Inferior parietal cortex (tissue), 1 donor: ENCODE data around the gene ABCC4.
"Not testable (repeated sequence)": the region's sequence is repeated elsewhere in the genome, so short reads cannot be mapped to it uniquely, and the experiment has no call there.

Experiments used
- DNase-seq: peaks from one replicate; pipeline ENCODE4 v3.0.0-alpha.2; 2016; ENCODE audit errors: extremely low spot score

ABCC4 gene

GRCh38 chr13:95198606-95199005, 102.6 kb downstream of the ABCC4 start:
- not testable (repeated sequence) for DNase-seq

DNA sequence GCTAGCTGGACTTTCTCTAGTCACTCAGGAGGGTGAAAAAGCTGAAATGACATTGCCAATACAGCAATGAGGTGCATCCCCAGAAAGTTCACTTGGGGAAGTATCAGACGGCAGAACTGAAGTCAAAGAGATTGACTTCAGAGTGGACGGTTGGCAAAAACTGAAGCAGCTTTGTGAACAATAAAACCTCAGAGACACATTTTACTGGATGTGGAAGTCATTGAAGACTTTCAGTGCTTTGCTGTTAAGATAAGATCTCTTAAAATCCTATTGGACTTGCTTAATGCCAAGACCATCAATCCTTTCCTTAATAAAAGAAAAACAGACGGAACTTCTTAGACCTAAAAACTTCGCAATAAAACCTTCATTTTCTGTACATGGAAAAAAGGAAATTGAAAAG, 103.7 kb downstream of the ABCC4 start:
- DNase-seq, result no peak

- no peak for DNase-seq
Observed at GRCh38 chr13:95195146-95195545, 106.1 kb downstream of the ABCC4 start.

- DNase-seq, result no peak
Observed at GRCh38 chr13:95193509-95194230, 107.6 kb downstream of the ABCC4 start.

DNA sequence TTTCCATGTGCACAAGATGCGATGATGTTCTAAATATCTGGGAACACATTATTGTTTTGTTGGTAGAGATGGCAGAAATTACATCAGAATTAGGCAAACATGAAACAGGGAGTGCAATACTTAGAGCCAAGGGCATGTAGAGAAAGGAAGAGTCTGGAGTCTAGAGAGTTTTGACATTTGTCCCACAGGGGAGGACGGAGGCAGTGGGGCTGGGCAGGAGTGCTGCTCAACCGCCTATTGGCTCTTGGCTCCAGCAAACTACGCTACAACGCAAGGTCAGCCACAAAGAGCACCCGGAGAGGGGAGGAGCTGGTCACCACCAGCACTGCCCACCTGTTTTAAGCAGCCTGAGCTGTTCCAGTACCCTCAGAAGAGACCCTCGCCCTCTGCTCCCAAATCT, 108.3 kb downstream of the ABCC4 start:
- no peak for DNase-seq

GRCh38 chr13:95192564-95192945, 108.7 kb downstream of the ABCC4 start:
- not testable (repeated sequence) for DNase-seq

- DNase-seq, result peak; percentile 70
Observed at GRCh38 chr13:95191821-95192563, 109.3 kb downstream of the ABCC4 start.

- no peak for DNase-seq
Observed at GRCh38 chr13:95188128-95188527, 113.1 kb downstream of the ABCC4 start.

- no peak for DNase-seq
Observed at GRCh38 chr13:95185851-95186250, 115.4 kb downstream of the ABCC4 start.

- DNase-seq, result no peak
Observed at GRCh38 chr13:95185311-95185710, 115.9 kb downstream of the ABCC4 start.

- DNase-seq, result no peak
Observed at GRCh38 chr13:95184317-95184716, 116.9 kb downstream of the ABCC4 start.

DNA sequence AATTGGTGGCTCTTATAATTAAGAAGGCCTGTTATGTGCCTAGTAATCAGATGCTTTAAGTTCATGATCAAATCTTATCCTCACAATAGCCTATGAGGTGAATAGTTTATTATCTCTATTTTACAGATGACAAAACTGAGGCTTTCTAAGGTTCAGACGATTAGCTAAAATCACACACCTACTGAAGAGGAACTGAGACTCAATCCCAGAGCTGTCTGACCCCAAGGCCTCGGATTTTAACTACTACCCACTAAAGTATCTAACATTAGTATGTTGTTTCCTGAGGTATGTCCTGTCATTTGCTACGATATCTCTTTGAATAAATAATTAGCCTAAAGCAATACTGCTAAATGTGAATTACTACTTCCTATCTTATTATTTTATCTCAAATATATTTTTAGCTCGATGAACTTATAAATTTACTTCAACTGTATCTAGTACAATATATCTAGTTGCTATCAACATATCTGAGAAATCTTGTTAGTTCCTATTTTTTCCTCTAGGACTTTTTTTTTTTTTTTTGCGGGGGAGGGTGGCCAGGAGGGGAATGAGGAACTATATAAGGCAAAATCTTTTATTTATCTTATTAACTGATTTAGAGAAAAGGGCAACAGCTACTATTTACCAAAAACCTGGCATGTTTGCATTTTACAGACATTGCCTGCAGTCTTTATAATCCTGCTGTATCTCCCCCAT, 118.5 kb downstream of the ABCC4 start:
- DNase-seq, result no peak

- no peak for DNase-seq
Observed at GRCh38 chr13:95181586-95181985, 119.7 kb downstream of the ABCC4 start.

- DNase-seq, result no peak
Observed at GRCh38 chr13:95180513-95181245, 120.6 kb downstream of the ABCC4 start.

GRCh38 chr13:95176611-95177259, 124.5 kb downstream of the ABCC4 start:
- no peak for DNase-seq

DNA sequence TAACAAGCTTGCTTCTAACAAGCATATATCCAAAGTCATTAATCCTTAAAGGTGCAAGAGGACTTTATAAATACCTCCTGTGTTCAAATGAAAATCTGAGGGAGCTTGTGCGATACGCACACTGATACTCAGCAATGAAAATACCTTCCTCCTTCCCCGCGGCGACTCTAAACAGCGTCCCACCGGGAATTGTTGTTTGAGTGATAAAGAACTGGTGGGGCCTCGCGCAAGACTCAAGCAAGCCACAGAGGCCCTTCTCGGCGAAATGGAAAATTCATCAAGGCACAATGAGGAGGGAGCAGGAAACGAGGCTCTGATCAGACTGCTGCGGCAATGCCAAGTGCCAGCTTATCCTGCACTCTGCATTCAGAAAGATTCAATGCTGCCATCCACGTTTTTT, 126.7 kb downstream of the ABCC4 start:
- DNase-seq, result no peak

- DNase-seq, result no peak
Observed at GRCh38 chr13:95168191-95168590, 133.1 kb downstream of the ABCC4 start.

DNA sequence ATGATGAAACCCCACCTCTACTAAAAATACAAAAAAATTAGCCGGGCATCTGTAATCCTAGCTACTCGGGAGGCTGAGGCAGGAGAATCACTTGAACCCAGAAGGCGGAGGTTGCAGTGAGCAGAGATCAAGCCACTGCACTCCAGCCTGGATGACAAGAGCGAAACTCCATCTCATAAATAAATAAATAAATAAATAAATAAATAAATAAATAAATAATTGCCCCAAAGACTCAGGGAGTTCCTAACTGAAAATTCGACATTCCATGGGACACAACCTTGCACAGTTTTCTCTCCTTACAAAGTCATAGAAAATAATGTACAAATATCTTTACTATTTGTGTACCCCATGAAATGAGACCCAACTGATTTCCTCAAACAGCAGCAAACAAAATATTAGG, 134.2 kb downstream of the ABCC4 start:
- DNase-seq, result not testable (repeated sequence)

GRCh38 chr13:95164830-95165229, 136.4 kb downstream of the ABCC4 start:
- DNase-seq, result no peak

DNA sequence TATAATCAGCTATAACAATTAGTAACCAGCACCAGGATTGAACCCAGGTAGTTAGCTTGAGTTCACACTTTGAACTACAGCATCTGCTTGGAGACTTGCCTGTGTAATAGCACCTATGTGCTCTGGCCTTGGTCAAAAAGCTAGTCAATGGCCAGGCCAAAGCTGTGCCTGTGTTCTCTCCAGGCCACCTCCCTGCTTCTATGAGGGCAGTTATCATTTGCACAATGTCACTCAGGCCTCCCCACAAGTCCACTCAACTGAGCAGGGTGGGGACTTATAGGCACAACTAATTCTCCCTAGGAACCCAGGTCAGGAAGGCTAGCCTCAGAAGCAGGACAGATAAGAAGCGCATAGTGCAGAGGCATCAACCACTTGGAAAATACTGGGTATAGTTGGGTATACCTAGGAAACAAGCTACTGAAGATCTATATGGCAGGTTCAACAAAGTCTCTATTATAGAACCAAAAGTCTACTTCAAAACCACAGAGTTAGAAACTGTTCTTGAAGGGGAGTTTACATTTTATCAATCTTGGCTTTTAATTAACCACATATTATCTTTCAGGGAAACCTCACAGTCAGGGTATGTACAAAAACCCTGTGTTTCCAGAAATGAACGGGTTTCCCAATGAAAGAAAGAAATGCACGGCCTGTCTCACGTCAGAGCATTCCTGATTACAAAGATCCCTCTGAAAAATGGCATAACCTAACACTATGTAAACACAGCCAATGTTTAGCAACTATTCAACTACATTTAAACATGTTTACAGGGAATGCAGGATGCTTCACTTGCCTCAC, 140.9 kb downstream of the ABCC4 start:
- no peak for DNase-seq

GRCh38 chr13:95159458-95159857, 141.8 kb downstream of the ABCC4 start:
- DNase-seq, result no peak
